ENCODE measurements around the gene NECAP2.
"Not testable (repeated sequence)": the region's sequence is repeated elsewhere in the genome, so short reads cannot be mapped to it uniquely, and the experiment has no call there.

Gene NECAP2

GRCh38 chr1:16454909-16455308 lies 14.4 kb downstream of the NECAP2 start:
- H3K27ac ChIP-seq (ENCODE audit: low read depth, low read length); H3K9me3 ChIP-seq (ENCODE audit: control insufficient read depth in 1 of 2, low read length in 2 of 2); H3K4me1 ChIP-seq (ENCODE audit: control insufficient read depth in 1 of 2, insufficient read depth in 2 of 2, low read length in 2 of 2); H3K27me3 ChIP-seq (ENCODE audit: control insufficient read depth in 1 of 2, insufficient read depth in 2 of 2, low read length in 2 of 2); H3K4me3 ChIP-seq (ENCODE audit: low read depth in 1 of 2, low read length in 2 of 2); H3K9ac ChIP-seq (ENCODE audit: low read depth in 1 of 2, low read length in 2 of 2): not testable (repeated sequence)
- peaks cover 36 to 79% of the 10 kb centered on the region in 2 donors for H3K36me3 ChIP-seq (ENCODE audit: control insufficient read depth in 1 of 2, insufficient read depth in 2 of 2, low read length in 2 of 2)

GRCh38 chr1:16456151-16456550 lies 15.6 kb downstream of the NECAP2 start:
- not testable (repeated sequence) for H3K9me3 ChIP-seq (ENCODE audit: control insufficient read depth in 1 of 2, low read length in 2 of 2); H3K27ac ChIP-seq (ENCODE audit: low read depth, low read length); H3K27me3 ChIP-seq (ENCODE audit: control insufficient read depth in 1 of 2, insufficient read depth in 2 of 2, low read length in 2 of 2); H3K9ac ChIP-seq (ENCODE audit: low read depth in 1 of 2, low read length in 2 of 2); H3K4me1 ChIP-seq (ENCODE audit: control insufficient read depth in 1 of 2, insufficient read depth in 2 of 2, low read length in 2 of 2); H3K4me3 ChIP-seq (ENCODE audit: low read depth in 1 of 2, low read length in 2 of 2)
- peaks cover 36 to 73% of the 10 kb centered on the region in 2 donors for H3K36me3 ChIP-seq (ENCODE audit: control insufficient read depth in 1 of 2, insufficient read depth in 2 of 2, low read length in 2 of 2)

- Histone ChIP-seq H3K9ac (ENCODE audit: low read depth in 1 of 2, low read length in 2 of 2) (no peak overlapping the region), H3K27ac (ENCODE audit: low read depth, low read length) (no peak overlapping the region), H3K4me1 (ENCODE audit: control insufficient read depth in 1 of 2, insufficient read depth in 2 of 2, low read length in 2 of 2) (no peaks in the 10 kb centered on the region), H3K4me3 (ENCODE audit: low read depth in 1 of 2, low read length in 2 of 2) (no peak overlapping the region), H3K36me3 (ENCODE audit: control insufficient read depth in 1 of 2, insufficient read depth in 2 of 2, low read length in 2 of 2) (peaks cover 27 to 66% of the 10 kb centered on the region in 2 donors), H3K27me3 (ENCODE audit: control insufficient read depth in 1 of 2, insufficient read depth in 2 of 2, low read length in 2 of 2) (no peaks in the 10 kb centered on the region), H3K9me3 (ENCODE audit: control insufficient read depth in 1 of 2, low read length in 2 of 2) (no peaks in the 10 kb centered on the region)
Measured at GRCh38 chr1:16458831-16459230, 18.3 kb downstream of the NECAP2 start.

- Histone ChIP-seq H3K4me3 (ENCODE audit: low read depth in 1 of 2, low read length in 2 of 2) (no peak overlapping the region), H3K9me3 (ENCODE audit: control insufficient read depth in 1 of 2, low read length in 2 of 2) (no peaks in the 10 kb centered on the region), H3K36me3 (ENCODE audit: control insufficient read depth in 1 of 2, insufficient read depth in 2 of 2, low read length in 2 of 2) (peaks cover 27 to 66% of the 10 kb centered on the region in 2 donors), H3K27me3 (ENCODE audit: control insufficient read depth in 1 of 2, insufficient read depth in 2 of 2, low read length in 2 of 2) (no peaks in the 10 kb centered on the region), H3K9ac (ENCODE audit: low read depth in 1 of 2, low read length in 2 of 2) (no peak overlapping the region), H3K4me1 (ENCODE audit: control insufficient read depth in 1 of 2, insufficient read depth in 2 of 2, low read length in 2 of 2) (no peaks in the 10 kb centered on the region), H3K27ac (ENCODE audit: low read depth, low read length) (no peak overlapping the region)
Measured at GRCh38 chr1:16459352-16459925, 18.9 kb downstream of the NECAP2 start.

GRCh38 chr1:16461681-16462080 lies 21.2 kb downstream of the NECAP2 start:
- Histone ChIP-seq H3K27ac (ENCODE audit: low read depth, low read length) (no peak overlapping the region), H3K4me1 (ENCODE audit: control insufficient read depth in 1 of 2, insufficient read depth in 2 of 2, low read length in 2 of 2) (no peaks in the 10 kb centered on the region), H3K27me3 (ENCODE audit: control insufficient read depth in 1 of 2, insufficient read depth in 2 of 2, low read length in 2 of 2) (no peaks in the 10 kb centered on the region), H3K36me3 (ENCODE audit: control insufficient read depth in 1 of 2, insufficient read depth in 2 of 2, low read length in 2 of 2) (peaks cover 17 to 52% of the 10 kb centered on the region in 2 donors), H3K9me3 (ENCODE audit: control insufficient read depth in 1 of 2, low read length in 2 of 2) (no peaks in the 10 kb centered on the region), H3K4me3 (ENCODE audit: low read depth in 1 of 2, low read length in 2 of 2) (no peak overlapping the region), H3K9ac (ENCODE audit: low read depth in 1 of 2, low read length in 2 of 2) (no peak overlapping the region)

- Histone ChIP-seq H3K36me3 (ENCODE audit: control insufficient read depth in 1 of 2, insufficient read depth in 2 of 2, low read length in 2 of 2) (peaks cover 14 to 41% of the 10 kb centered on the region in 2 donors), H3K9me3 (ENCODE audit: control insufficient read depth in 1 of 2, low read length in 2 of 2) (no peaks in the 10 kb centered on the region), H3K27ac (ENCODE audit: low read depth, low read length) (no peak overlapping the region), H3K4me1 (ENCODE audit: control insufficient read depth in 1 of 2, insufficient read depth in 2 of 2, low read length in 2 of 2) (no peaks in the 10 kb centered on the region), H3K27me3 (ENCODE audit: control insufficient read depth in 1 of 2, insufficient read depth in 2 of 2, low read length in 2 of 2) (no peaks in the 10 kb centered on the region), H3K9ac (ENCODE audit: low read depth in 1 of 2, low read length in 2 of 2) (no peak overlapping the region), H3K4me3 (ENCODE audit: low read depth in 1 of 2, low read length in 2 of 2) (no peak overlapping the region)
Measured at GRCh38 chr1:16462773-16463330, 22.3 kb downstream of the NECAP2 start.

- Histone ChIP-seq H3K4me1 (ENCODE audit: control insufficient read depth in 1 of 2, insufficient read depth in 2 of 2, low read length in 2 of 2) (no peaks in the 10 kb centered on the region), H3K9me3 (ENCODE audit: control insufficient read depth in 1 of 2, low read length in 2 of 2) (no peaks in the 10 kb centered on the region), H3K9ac (ENCODE audit: low read depth in 1 of 2, low read length in 2 of 2) (no peak overlapping the region), H3K27ac (ENCODE audit: low read depth, low read length) (no peak overlapping the region), H3K4me3 (ENCODE audit: low read depth in 1 of 2, low read length in 2 of 2) (no peak overlapping the region), H3K36me3 (ENCODE audit: control insufficient read depth in 1 of 2, insufficient read depth in 2 of 2, low read length in 2 of 2) (peaks cover 7 to 23% of the 10 kb centered on the region in 2 donors), H3K27me3 (ENCODE audit: control insufficient read depth in 1 of 2, insufficient read depth in 2 of 2, low read length in 2 of 2) (no peaks in the 10 kb centered on the region)
Measured at GRCh38 chr1:16464917-16465625, 24.5 kb downstream of the NECAP2 start.

- Histone ChIP-seq H3K4me3 (ENCODE audit: low read depth in 1 of 2, low read length in 2 of 2) (no peak overlapping the region), H3K27ac (ENCODE audit: low read depth, low read length) (no peak overlapping the region), H3K27me3 (ENCODE audit: control insufficient read depth in 1 of 2, insufficient read depth in 2 of 2, low read length in 2 of 2) (no peaks in the 10 kb centered on the region), H3K36me3 (ENCODE audit: control insufficient read depth in 1 of 2, insufficient read depth in 2 of 2, low read length in 2 of 2) (peaks cover 0 to 17% of the 10 kb centered on the region in 2 donors), H3K4me1 (ENCODE audit: control insufficient read depth in 1 of 2, insufficient read depth in 2 of 2, low read length in 2 of 2) (no peaks in the 10 kb centered on the region), H3K9me3 (ENCODE audit: control insufficient read depth in 1 of 2, low read length in 2 of 2) (no peaks in the 10 kb centered on the region), H3K9ac (ENCODE audit: low read depth in 1 of 2, low read length in 2 of 2) (no peak overlapping the region)
Measured at GRCh38 chr1:16468558-16468957, 28.0 kb downstream of the NECAP2 start.

- Histone ChIP-seq H3K27ac (ENCODE audit: low read depth, low read length) (no peak overlapping the region), H3K9me3 (ENCODE audit: control insufficient read depth in 1 of 2, low read length in 2 of 2) (no peaks in the 10 kb centered on the region), H3K4me3 (ENCODE audit: low read depth in 1 of 2, low read length in 2 of 2) (no peak overlapping the region), H3K9ac (ENCODE audit: low read depth in 1 of 2, low read length in 2 of 2) (no peak overlapping the region), H3K27me3 (ENCODE audit: control insufficient read depth in 1 of 2, insufficient read depth in 2 of 2, low read length in 2 of 2) (no peaks in the 10 kb centered on the region), H3K4me1 (ENCODE audit: control insufficient read depth in 1 of 2, insufficient read depth in 2 of 2, low read length in 2 of 2) (no peaks in the 10 kb centered on the region), H3K36me3 (ENCODE audit: control insufficient read depth in 1 of 2, insufficient read depth in 2 of 2, low read length in 2 of 2) (peaks cover 0 to 25% of the 10 kb centered on the region in 2 donors)
Measured at GRCh38 chr1:16474166-16474800, 33.8 kb downstream of the NECAP2 start.

GRCh38 chr1:16474891-16475290 lies 34.4 kb downstream of the NECAP2 start:
- H3K27me3 ChIP-seq (ENCODE audit: control insufficient read depth in 1 of 2, insufficient read depth in 2 of 2, low read length in 2 of 2); H3K9ac ChIP-seq (ENCODE audit: low read depth in 1 of 2, low read length in 2 of 2); H3K4me1 ChIP-seq (ENCODE audit: control insufficient read depth in 1 of 2, insufficient read depth in 2 of 2, low read length in 2 of 2); H3K27ac ChIP-seq (ENCODE audit: low read depth, low read length); H3K4me3 ChIP-seq (ENCODE audit: low read depth in 1 of 2, low read length in 2 of 2); H3K9me3 ChIP-seq (ENCODE audit: control insufficient read depth in 1 of 2, low read length in 2 of 2): not testable (repeated sequence)
- peaks cover 0 to 25% of the 10 kb centered on the region in 2 donors for H3K36me3 ChIP-seq (ENCODE audit: control insufficient read depth in 1 of 2, insufficient read depth in 2 of 2, low read length in 2 of 2)

Measured in duodenal mucosa (tissue), 2 donors.